ENCODE data around the gene ATXN7L1.

DNA sequence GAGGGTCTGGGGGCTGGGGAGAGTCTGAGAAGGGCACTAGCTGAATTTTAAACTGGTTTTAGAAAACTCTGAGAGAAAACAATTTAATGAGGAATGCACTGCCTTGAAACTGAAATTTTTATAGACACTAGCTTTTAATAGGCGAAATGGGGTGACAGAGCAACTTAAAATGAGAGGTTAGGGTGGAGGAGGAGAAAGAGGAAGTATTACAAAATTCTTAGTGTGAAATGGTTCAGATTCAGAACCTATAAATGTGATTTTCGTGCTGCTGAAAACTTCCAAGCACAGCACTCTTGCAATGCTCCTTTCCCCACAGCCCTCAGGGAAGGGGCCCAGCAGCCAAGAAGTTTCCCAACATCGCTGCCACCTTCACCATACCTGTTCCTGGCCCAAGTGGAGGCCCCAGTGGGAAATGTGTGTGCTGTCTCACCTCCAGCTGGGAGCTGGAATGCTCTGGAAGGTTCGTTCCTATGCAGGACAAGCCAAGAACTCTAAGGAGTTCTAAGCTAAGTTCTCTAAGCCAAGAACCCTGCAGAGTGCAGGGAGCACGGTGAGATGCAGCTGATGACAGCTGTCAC, 60.0 kb downstream of the ATXN7L1 start:
- TF ChIP-seq EZH2 (IDR thresholded peaks at IDR 0.05; ENCODE audit: borderline replicate concordance, low read depth, low read length, poor library complexity, severe bottlenecking) = no peak
- no peak for TF ChIP-seq CTCF (conservative IDR thresholded peaks at IDR 0.05; ENCODE audit: low read depth, low read length)
